Ovary (tissue), 3 donors: ENCODE measurements around the gene VWDE.

Experiments used
- POLR2A ChIP-seq: fragments of 450-650 bp; IDR thresholded peaks from one replicate; pipeline ENCODE4 v1.6.1; 2017; ENCODE audit warnings: antibody characterized with exemption, mild to moderate bottlenecking, moderate library complexity
- TF ChIP-seq, protein P1 (sequence below), 3 donors: fragments of 450-650 bp in 2 of 3; fragments of 200-600 bp in 1 of 3; IDR thresholded peaks; one replicate each; pipeline versions ENCODE4 v1.5.1 to v1.8.0; 2016 to 2022; ENCODE audit warnings: antibody characterized with exemption in 3 of 3, mild to moderate bottlenecking in 1 of 3
- donor health status: DM: no; HTN: no; CAD: no.

DNA sequence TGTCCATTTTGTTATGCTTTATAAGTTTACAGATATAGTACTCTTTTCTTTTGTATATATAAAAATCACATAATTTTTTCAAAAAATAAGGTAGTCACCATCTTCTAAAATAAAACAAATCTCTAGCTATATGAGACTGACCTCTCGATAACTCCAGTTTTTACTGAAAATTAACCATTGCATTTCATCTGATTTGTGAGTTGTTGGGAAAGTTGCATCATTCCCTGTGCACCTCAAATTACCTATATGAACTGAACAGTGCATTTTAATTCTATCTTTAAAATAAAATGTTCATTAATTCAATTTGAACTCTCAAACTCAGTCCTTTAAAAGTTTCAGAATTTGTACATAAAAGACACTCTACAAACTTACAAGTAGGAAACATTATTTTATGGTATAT lies 86.0 kb downstream of the VWDE start:
- TF ChIP-seq, protein P1, sequence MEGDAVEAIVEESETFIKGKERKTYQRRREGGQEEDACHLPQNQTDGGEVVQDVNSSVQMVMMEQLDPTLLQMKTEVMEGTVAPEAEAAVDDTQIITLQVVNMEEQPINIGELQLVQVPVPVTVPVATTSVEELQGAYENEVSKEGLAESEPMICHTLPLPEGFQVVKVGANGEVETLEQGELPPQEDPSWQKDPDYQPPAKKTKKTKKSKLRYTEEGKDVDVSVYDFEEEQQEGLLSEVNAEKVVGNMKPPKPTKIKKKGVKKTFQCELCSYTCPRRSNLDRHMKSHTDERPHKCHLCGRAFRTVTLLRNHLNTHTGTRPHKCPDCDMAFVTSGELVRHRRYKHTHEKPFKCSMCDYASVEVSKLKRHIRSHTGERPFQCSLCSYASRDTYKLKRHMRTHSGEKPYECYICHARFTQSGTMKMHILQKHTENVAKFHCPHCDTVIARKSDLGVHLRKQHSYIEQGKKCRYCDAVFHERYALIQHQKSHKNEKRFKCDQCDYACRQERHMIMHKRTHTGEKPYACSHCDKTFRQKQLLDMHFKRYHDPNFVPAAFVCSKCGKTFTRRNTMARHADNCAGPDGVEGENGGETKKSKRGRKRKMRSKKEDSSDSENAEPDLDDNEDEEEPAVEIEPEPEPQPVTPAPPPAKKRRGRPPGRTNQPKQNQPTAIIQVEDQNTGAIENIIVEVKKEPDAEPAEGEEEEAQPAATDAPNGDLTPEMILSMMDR (IDR thresholded peaks at IDR 0.05) = no peak
- no peak for TF ChIP-seq POLR2A
